22Rv1 (cell line): ENCODE data around the gene SPECC1.

Experiments
- H3K27ac ChIP-seq: fragments of 450-650 bp; 2 replicates; pipeline ENCODE4 v1.5.1; 2017
- ZFX ChIP-seq: fragments of 450-650 bp; IDR thresholded peaks from 2 replicates; pipeline ENCODE4 v1.6.1; 2017; ENCODE audit warnings: antibody characterized with exemption, borderline replicate concordance
- TF ChIP-seq, protein P1 (sequence below): fragments of 450-650 bp; IDR thresholded peaks from 2 replicates; pipeline ENCODE4 v1.5.1; 2017; ENCODE audit warnings: mild to moderate bottlenecking

Gene SPECC1

DNA sequence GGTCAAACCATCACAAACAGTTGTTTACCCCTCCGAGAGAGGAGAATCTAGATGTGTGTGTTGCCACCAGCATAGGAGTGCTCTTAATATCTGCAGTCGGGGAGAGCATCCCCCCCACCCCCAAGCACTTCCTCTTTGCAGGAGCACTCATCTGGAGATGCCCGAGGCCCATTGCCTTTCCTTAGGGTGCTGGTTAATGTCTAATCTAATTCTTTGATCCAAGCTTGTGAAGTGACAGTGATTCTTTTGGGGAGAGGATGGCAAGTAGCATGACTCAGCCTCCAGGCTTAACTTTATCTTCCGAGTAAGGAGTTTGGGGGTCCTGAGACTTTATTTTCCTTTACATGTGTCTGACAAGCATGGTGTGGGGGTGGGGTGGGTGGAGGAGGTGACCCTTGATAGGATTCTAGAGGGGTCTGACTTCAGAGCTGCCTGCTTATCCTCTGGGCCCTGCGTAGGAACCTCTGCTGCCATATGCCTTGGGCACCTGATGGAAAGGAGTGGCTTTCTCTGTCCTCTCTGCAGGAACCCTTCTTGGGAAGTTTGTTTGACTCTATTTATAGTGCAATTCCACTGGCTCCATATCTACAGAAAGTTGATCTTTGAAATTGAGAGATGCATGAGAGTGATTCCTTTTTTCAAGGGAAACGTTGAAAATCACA is 207.1 kb downstream of the SPECC1 start:
- no peak overlapping the region for H3K27ac ChIP-seq
- TF ChIP-seq ZFX, result no peak
- TF ChIP-seq, protein P1, sequence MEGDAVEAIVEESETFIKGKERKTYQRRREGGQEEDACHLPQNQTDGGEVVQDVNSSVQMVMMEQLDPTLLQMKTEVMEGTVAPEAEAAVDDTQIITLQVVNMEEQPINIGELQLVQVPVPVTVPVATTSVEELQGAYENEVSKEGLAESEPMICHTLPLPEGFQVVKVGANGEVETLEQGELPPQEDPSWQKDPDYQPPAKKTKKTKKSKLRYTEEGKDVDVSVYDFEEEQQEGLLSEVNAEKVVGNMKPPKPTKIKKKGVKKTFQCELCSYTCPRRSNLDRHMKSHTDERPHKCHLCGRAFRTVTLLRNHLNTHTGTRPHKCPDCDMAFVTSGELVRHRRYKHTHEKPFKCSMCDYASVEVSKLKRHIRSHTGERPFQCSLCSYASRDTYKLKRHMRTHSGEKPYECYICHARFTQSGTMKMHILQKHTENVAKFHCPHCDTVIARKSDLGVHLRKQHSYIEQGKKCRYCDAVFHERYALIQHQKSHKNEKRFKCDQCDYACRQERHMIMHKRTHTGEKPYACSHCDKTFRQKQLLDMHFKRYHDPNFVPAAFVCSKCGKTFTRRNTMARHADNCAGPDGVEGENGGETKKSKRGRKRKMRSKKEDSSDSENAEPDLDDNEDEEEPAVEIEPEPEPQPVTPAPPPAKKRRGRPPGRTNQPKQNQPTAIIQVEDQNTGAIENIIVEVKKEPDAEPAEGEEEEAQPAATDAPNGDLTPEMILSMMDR, result no peak

- TF ChIP-seq ZFX, result no peak
- TF ChIP-seq, protein P1, result no peak
- no peak overlapping the region for H3K27ac ChIP-seq
Measured at GRCh38 chr17:20216853-20217252, 207.7 kb downstream of the SPECC1 start.

DNA sequence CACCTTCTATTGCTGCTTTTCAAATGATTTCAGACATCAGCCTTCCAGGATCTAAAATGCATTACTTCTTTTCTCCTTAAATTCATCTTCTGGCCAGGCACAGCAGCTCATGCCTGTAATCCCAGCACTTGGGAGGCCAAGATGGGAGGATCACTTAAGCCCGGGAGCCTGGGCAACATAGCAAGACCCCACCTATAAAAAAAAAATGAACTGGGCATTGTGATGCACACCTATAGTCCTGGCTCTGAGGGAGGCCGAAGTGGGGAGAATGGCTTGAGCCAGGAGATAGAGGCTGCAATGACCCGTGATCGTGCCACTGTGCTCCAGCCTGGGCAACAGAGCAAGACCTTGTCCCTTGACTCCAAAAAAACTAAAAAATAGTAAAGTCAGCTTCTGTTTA is 208.5 kb downstream of the SPECC1 start:
- H3K27ac ChIP-seq, result no peak overlapping the region

GRCh38 chr17:20218272-20218671 is 209.1 kb downstream of the SPECC1 start:
- no peak for TF ChIP-seq ZFX
- TF ChIP-seq, protein P1, result no peak

More for the DNA sequence above, 208.5 kb downstream of the SPECC1 start:
- TF ChIP-seq, protein P1, result no peak
- TF ChIP-seq ZFX, result no peak

GRCh38 chr17:20223808-20224328 is 214.7 kb downstream of the SPECC1 start:
- TF ChIP-seq, protein P1, result no peak
- TF ChIP-seq ZFX, result no peak
- no peak overlapping the region for H3K27ac ChIP-seq

More at GRCh38 chr17:20218272-20218671, 209.1 kb downstream of the SPECC1 start:
- H3K27ac ChIP-seq, result no peak overlapping the region

DNA sequence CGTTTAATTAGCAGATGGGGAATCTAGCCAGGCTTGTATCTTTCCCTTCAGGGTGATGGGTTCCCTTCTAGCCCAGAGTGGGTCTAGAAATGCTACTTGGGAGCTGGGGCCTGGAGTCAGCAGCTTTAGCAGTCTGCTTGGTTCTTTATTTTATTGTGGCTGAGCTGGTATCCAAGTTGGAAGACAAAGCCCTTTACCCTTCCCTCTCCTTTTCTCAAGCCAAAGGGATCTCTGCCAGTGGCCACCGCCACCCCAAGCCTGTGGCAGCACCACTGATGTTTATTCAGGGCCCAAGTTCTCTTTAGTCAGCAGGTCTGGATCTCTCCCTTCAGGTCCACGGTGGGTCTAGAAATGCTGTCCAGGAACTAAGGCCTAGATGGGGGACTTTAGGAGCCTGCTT is 215.2 kb downstream of the SPECC1 start:
- H3K27ac ChIP-seq, result no peak overlapping the region

More for the DNA sequence above, 215.2 kb downstream of the SPECC1 start:
- no peak for TF ChIP-seq ZFX
- TF ChIP-seq, protein P1, result no peak
